Activated CD4-positive, alpha-beta T cell treated with anti-CD3 and anti-CD28 coated beads, Interleukin-2, amount 10 ng/mL, durations not matched to agents 7 days and 5 days (primary cell): ENCODE data around the gene CHN2. TPM values are rescaled to one million over a fixed set of nuclear protein-coding genes. Genes with fewer than 3 reads are reported as not detected.
"Not testable (repeated sequence)": the region's sequence is repeated elsewhere in the genome, so short reads cannot be mapped to it uniquely, and the experiment has no call there.

Experiments used
- CTCF ChIA-PET: fragments of 350-600 bp; sonication (Branson Sonifier 250); formaldehyde crosslinking; loops from one replicate; lab custom pipeline; 2021; ENCODE audit warnings: antibody characterized with exemption; lab: Charles Lee
- POLR2A ChIA-PET: fragments of 350-600 bp; sonication (Branson Sonifier 250); formaldehyde crosslinking; loops from one replicate; lab custom pipeline; 2021; ENCODE audit warnings: antibody characterized with exemption; lab: Charles Lee
- DNase-seq: peaks from one replicate; pipeline ENCODE4 v3.0.0-alpha.2; 2020
- H3K27ac Mint-ChIP-seq: one replicate; pipeline ENCODE4 v1.8.0; 2021; ENCODE audit warnings: mild to moderate bottlenecking, moderate library complexity, mixed read lengths
- H3K27me3 Mint-ChIP-seq: one replicate; pipeline ENCODE4 v1.8.0; 2021; ENCODE audit warnings: mixed read lengths
- H3K36me3 Mint-ChIP-seq: one replicate; pipeline ENCODE4 v1.8.0; 2021; ENCODE audit warnings: low read depth, mixed read lengths
- H3K4me1 Mint-ChIP-seq: one replicate; pipeline ENCODE4 v1.8.0; 2021; ENCODE audit warnings: mixed read lengths
- H3K4me3 Mint-ChIP-seq: one replicate; pipeline ENCODE4 v1.8.0; 2021; ENCODE audit warnings: mild to moderate bottlenecking, moderate library complexity, mixed read lengths
- H3K9me3 Mint-ChIP-seq: one replicate; pipeline ENCODE4 v1.8.0; 2021; ENCODE audit warnings: mixed read lengths
- total RNA-seq, 2 experiments: library from RNA; stranded (reverse); gene quantifications; one replicate each; pipeline ENCODE4 v1.2.3, GENCODE V29; 2021

CHN2 gene
- total RNA-seq, 2 experiments from 2014 or later: 2.4 to 3.6 TPM

- no peaks in the 10 kb centered on the region for H3K4me1 Mint-ChIP-seq
- H3K4me3 Mint-ChIP-seq: no peak overlapping the region
- no peak overlapping the region for H3K27ac Mint-ChIP-seq
- ChIA-PET CTCF (no interaction called here), POLR2A (no interaction called here)
- no peaks in the 10 kb centered on the region for H3K27me3 Mint-ChIP-seq
- no peaks in the 10 kb centered on the region for H3K9me3 Mint-ChIP-seq
- no peaks in the 10 kb centered on the region for H3K36me3 Mint-ChIP-seq
- no peak for DNase-seq
Observed at GRCh38 chr7:29502133-29502532, 307.6 kb downstream of the CHN2 start.

- H3K27me3 Mint-ChIP-seq: no peaks in the 10 kb centered on the region
- H3K27ac Mint-ChIP-seq: no peak overlapping the region
- no peak for DNase-seq
- H3K4me1 Mint-ChIP-seq: no peaks in the 10 kb centered on the region
- ChIA-PET CTCF (no interaction called here), POLR2A (no interaction called here)
- no peaks in the 10 kb centered on the region for H3K36me3 Mint-ChIP-seq
- no peaks in the 10 kb centered on the region for H3K9me3 Mint-ChIP-seq
- no peak overlapping the region for H3K4me3 Mint-ChIP-seq
Observed at GRCh38 chr7:29505931-29506330, 311.4 kb downstream of the CHN2 start.

GRCh38 chr7:29508608-29509007 lies 314.0 kb downstream of the CHN2 start:
- H3K27ac Mint-ChIP-seq: no peak overlapping the region
- H3K4me1 Mint-ChIP-seq: peaks cover 8% of the 10 kb centered on the region
- H3K9me3 Mint-ChIP-seq: no peaks in the 10 kb centered on the region
- POLR2A ChIA-PET: no interaction called here
- DNase-seq: no peak
- H3K4me3 Mint-ChIP-seq: no peak overlapping the region
- no peaks in the 10 kb centered on the region for H3K36me3 Mint-ChIP-seq
- CTCF ChIA-PET: no interaction called here
- no peaks in the 10 kb centered on the region for H3K27me3 Mint-ChIP-seq

GRCh38 chr7:29510028-29510427 lies 315.5 kb downstream of the CHN2 start:
- H3K4me3 Mint-ChIP-seq: no peak overlapping the region
- peaks cover 8% of the 10 kb centered on the region for H3K4me1 Mint-ChIP-seq
- H3K27ac Mint-ChIP-seq: no peak overlapping the region
- no peaks in the 10 kb centered on the region for H3K27me3 Mint-ChIP-seq
- POLR2A ChIA-PET: no interaction called here
- no peak for DNase-seq
- CTCF ChIA-PET: no interaction called here
- no peaks in the 10 kb centered on the region for H3K9me3 Mint-ChIP-seq
- no peaks in the 10 kb centered on the region for H3K36me3 Mint-ChIP-seq

GRCh38 chr7:29511337-29511736 lies 316.8 kb downstream of the CHN2 start:
- no peak overlapping the region for H3K27ac Mint-ChIP-seq
- peaks cover 8% of the 10 kb centered on the region for H3K4me1 Mint-ChIP-seq
- DNase-seq: no peak
- H3K4me3 Mint-ChIP-seq: no peak overlapping the region
- ChIA-PET CTCF (no interaction called here), POLR2A (no interaction called here)
- no peaks in the 10 kb centered on the region for H3K36me3 Mint-ChIP-seq
- H3K9me3 Mint-ChIP-seq: no peaks in the 10 kb centered on the region
- H3K27me3 Mint-ChIP-seq: no peaks in the 10 kb centered on the region

GRCh38 chr7:29511851-29512250 lies 317.3 kb downstream of the CHN2 start:
- H3K36me3 Mint-ChIP-seq: no peaks in the 10 kb centered on the region
- CTCF ChIA-PET: no interaction called here
- H3K9me3 Mint-ChIP-seq: no peaks in the 10 kb centered on the region
- peaks cover 8% of the 10 kb centered on the region for H3K4me1 Mint-ChIP-seq
- H3K27me3 Mint-ChIP-seq: no peaks in the 10 kb centered on the region
- POLR2A ChIA-PET: no interaction called here
- DNase-seq: no peak
- no peak overlapping the region for H3K27ac Mint-ChIP-seq
- no peak overlapping the region for H3K4me3 Mint-ChIP-seq

- Mint-ChIP-seq H3K4me3 (no peak overlapping the region), H3K36me3 (no peaks in the 10 kb centered on the region), H3K9me3 (no peaks in the 10 kb centered on the region), H3K27me3 (peaks cover 3% of the 10 kb centered on the region), H3K27ac (no peak overlapping the region), H3K4me1 (peaks cover 5% of the 10 kb centered on the region)
- POLR2A ChIA-PET: no interaction called here
- CTCF ChIA-PET: no interaction called here
- no peak for DNase-seq
Observed at GRCh38 chr7:29516491-29516890, 321.9 kb downstream of the CHN2 start.

- no peaks in the 10 kb centered on the region for H3K36me3 Mint-ChIP-seq
- ChIA-PET POLR2A (no interaction called here), CTCF (interaction anchor here (0.7 kb wide), 1 partner anchor 21 kb away, joined by 3 read pairs; no protein-coding TSS in a partner anchor)
- no peak overlapping the region for H3K4me3 Mint-ChIP-seq
- DNase-seq: no peak
- no peaks in the 10 kb centered on the region for H3K4me1 Mint-ChIP-seq
- H3K27me3 Mint-ChIP-seq: peaks cover 8% of the 10 kb centered on the region
- H3K27ac Mint-ChIP-seq: no peak overlapping the region
- H3K9me3 Mint-ChIP-seq: no peaks in the 10 kb centered on the region
Observed at GRCh38 chr7:29518616-29519015, 324.0 kb downstream of the CHN2 start.

GRCh38 chr7:29523728-29524127 lies 329.2 kb downstream of the CHN2 start:
- no peak overlapping the region for H3K4me3 Mint-ChIP-seq
- H3K9me3 Mint-ChIP-seq: no peaks in the 10 kb centered on the region
- no peaks in the 10 kb centered on the region for H3K4me1 Mint-ChIP-seq
- H3K36me3 Mint-ChIP-seq: no peaks in the 10 kb centered on the region
- no peak overlapping the region for H3K27ac Mint-ChIP-seq
- DNase-seq: no peak
- POLR2A ChIA-PET: no interaction called here
- CTCF ChIA-PET: no interaction called here
- H3K27me3 Mint-ChIP-seq: peaks cover 7% of the 10 kb centered on the region

- no peaks in the 10 kb centered on the region for H3K4me1 Mint-ChIP-seq
- CTCF ChIA-PET: no interaction called here
- H3K36me3 Mint-ChIP-seq: no peaks in the 10 kb centered on the region
- no peak overlapping the region for H3K27ac Mint-ChIP-seq
- POLR2A ChIA-PET: no interaction called here
- no peak overlapping the region for H3K4me3 Mint-ChIP-seq
- no peak for DNase-seq
- peaks cover 13% of the 10 kb centered on the region for H3K27me3 Mint-ChIP-seq
- H3K9me3 Mint-ChIP-seq: no peaks in the 10 kb centered on the region
Observed at GRCh38 chr7:29527505-29528108, 333.0 kb downstream of the CHN2 start.

GRCh38 chr7:29528526-29528925 lies 334.0 kb downstream of the CHN2 start:
- H3K9me3 Mint-ChIP-seq: not testable (repeated sequence)

More at GRCh38 chr7:29528526-29528925, 334.0 kb downstream of the CHN2 start:
- CTCF ChIA-PET, POLR2A ChIA-PET, H3K36me3 Mint-ChIP-seq, H3K27me3 Mint-ChIP-seq, H3K4me1 Mint-ChIP-seq, H3K4me3 Mint-ChIP-seq, H3K27ac Mint-ChIP-seq, DNase-seq: not testable (repeated sequence)

Other genes starting within 250 kb of the CHN2 start
- gene TRIL, start 236.4 kb upstream of the CHN2 start, total RNA-seq: not detected
- gene CPVL, start 48.2 kb upstream of the CHN2 start, total RNA-seq: not detected